ENCODE measurements around the gene PCDHGA1.
"Not testable (repeated sequence)": the region's sequence is repeated elsewhere in the genome, so short reads cannot be mapped to it uniquely, and the experiment has no call there.

The PCDHGA1 gene

GRCh38 chr5:141412854-141413539 lies 82.7 kb downstream of the PCDHGA1 start, which contains the start of gene PCDHGA10:
TSS of gene PCDHGA10 (plus strand) at chr5:141412987. CDS start at chr5:141413176, 189 bp downstream.
- DNase-seq, result peak; percentile 50 to 67

- no peak for DNase-seq
These were observed 83.3 kb downstream of the PCDHGA1 start for GRCh38 chr5:141413540-141414069.

- DNase-seq, result not testable (repeated sequence)
These were observed 84.4 kb downstream of the PCDHGA1 start for GRCh38 chr5:141414548-141415274.

- DNase-seq, result not testable (repeated sequence)
These were observed 84.9 kb downstream of the PCDHGA1 start for GRCh38 chr5:141415275-141415618.

GRCh38 chr5:141417494-141418172 lies 87.3 kb downstream of the PCDHGA1 start, which contains the start of gene PCDHGB7:
TSS of gene PCDHGB7 (plus strand) at chr5:141417677. CDS start at chr5:141417860, 183 bp downstream.
- peak; percentile 46 to 48 for DNase-seq

GRCh38 chr5:141419074-141419880 lies 89.0 kb downstream of the PCDHGA1 start:
- DNase-seq, result no peak

GRCh38 chr5:141420855-141421488 lies 90.7 kb downstream of the PCDHGA1 start, which contains the start of gene PCDHGA11:
TSS of gene PCDHGA11 (plus strand) at chr5:141421051. CDS start at chr5:141421228, 177 bp downstream.
- DNase-seq, result peak; percentile 43 to 57

GRCh38 chr5:141421489-141421855 lies 91.2 kb downstream of the PCDHGA1 start:
- DNase-seq, result no peak

- DNase-seq, result no peak
These were observed 92.5 kb downstream of the PCDHGA1 start for GRCh38 chr5:141422742-141423291.

GRCh38 chr5:141427783-141428426 lies 97.6 kb downstream of the PCDHGA1 start:
- DNase-seq, result no peak

GRCh38 chr5:141430332-141431113 lies 100.2 kb downstream of the PCDHGA1 start, which contains the start of gene PCDHGA12:
TSS of gene PCDHGA12 (plus strand) at chr5:141430507. CDS start at chr5:141430760, 253 bp downstream.
- peak; percentile 29 to 38 for DNase-seq

- no peak for DNase-seq
These were observed 101.0 kb downstream of the PCDHGA1 start for GRCh38 chr5:141431286-141431685.

GRCh38 chr5:141432308-141432707 lies 102.0 kb downstream of the PCDHGA1 start:
- DNase-seq, result not testable (repeated sequence)

GRCh38 chr5:141432726-141433125 lies 102.4 kb downstream of the PCDHGA1 start:
- not testable (repeated sequence) for DNase-seq

GRCh38 chr5:141434006-141434405 lies 103.7 kb downstream of the PCDHGA1 start:
- DNase-seq, result no peak

GRCh38 chr5:141437221-141437620 lies 106.9 kb downstream of the PCDHGA1 start:
- no peak for DNase-seq

GRCh38 chr5:141439411-141440141 lies 109.3 kb downstream of the PCDHGA1 start:
- DNase-seq, result no peak

GRCh38 chr5:141440341-141440740 lies 110.0 kb downstream of the PCDHGA1 start:
- DNase-seq, result no peak

GRCh38 chr5:141441571-141442170 lies 111.4 kb downstream of the PCDHGA1 start:
- no peak for DNase-seq

All from CD4-positive, alpha-beta T cell treated with Interferon alpha-2 for 1 hour (primary cell).